Neutrophil (primary cell): ENCODE results near the gene PHB1.

Source experiments
- H3K27ac ChIP-seq: fragments of 200-600 bp; sonication (generic); 2 replicates; pipeline ENCODE4 v1.5.1; 2016; ENCODE audit warnings: mild to moderate bottlenecking, moderate library complexity
- H3K27me3 ChIP-seq: fragments of 200-600 bp; sonication (generic); 2 replicates; pipeline ENCODE4 v1.6.0; 2016; ENCODE audit warnings: mild to moderate bottlenecking
- H3K36me3 ChIP-seq: fragments of 200-600 bp; sonication (generic); 2 replicates; pipeline ENCODE4 v1.5.1; 2017
- H3K4me1 ChIP-seq, 2 experiments: fragments of 200-600 bp in 1 of 2; sonication (generic) in 1 of 2; 1 replicate in 1 of 2; 2 replicates in 1 of 2; pipeline versions ENCODE4 v1.5.1 to v1.6.1; 2013 to 2016; ENCODE audit warnings: low read depth in 1 of 2, low read length in 1 of 2, mild to moderate bottlenecking in 1 of 2, moderate library complexity in 1 of 2; ENCODE audit not compliant: control insufficient read depth in 1 of 2, insufficient read depth in 1 of 2
- H3K4me3 ChIP-seq, 2 experiments: fragments of 200-600 bp in 1 of 2; sonication (generic) in 1 of 2; 1 replicate in 1 of 2; 2 replicates in 1 of 2; pipeline ENCODE4 v1.5.1; 2013 to 2016; ENCODE audit warnings: low read depth in 1 of 2, low read length in 1 of 2, mild to moderate bottlenecking in 1 of 2, moderate library complexity in 1 of 2
- H3K9me3 ChIP-seq: fragments of 200-600 bp; sonication (generic); 2 replicates; pipeline ENCODE4 v1.5.1; 2016
- TF ChIP-seq, protein P1 (sequence below): fragments of 200-600 bp; sonication (generic); IDR thresholded peaks from 2 replicates; pipeline ENCODE4 v1.5.1; 2016; ENCODE audit warnings: antibody characterized with exemption

PHB1 gene

DNA sequence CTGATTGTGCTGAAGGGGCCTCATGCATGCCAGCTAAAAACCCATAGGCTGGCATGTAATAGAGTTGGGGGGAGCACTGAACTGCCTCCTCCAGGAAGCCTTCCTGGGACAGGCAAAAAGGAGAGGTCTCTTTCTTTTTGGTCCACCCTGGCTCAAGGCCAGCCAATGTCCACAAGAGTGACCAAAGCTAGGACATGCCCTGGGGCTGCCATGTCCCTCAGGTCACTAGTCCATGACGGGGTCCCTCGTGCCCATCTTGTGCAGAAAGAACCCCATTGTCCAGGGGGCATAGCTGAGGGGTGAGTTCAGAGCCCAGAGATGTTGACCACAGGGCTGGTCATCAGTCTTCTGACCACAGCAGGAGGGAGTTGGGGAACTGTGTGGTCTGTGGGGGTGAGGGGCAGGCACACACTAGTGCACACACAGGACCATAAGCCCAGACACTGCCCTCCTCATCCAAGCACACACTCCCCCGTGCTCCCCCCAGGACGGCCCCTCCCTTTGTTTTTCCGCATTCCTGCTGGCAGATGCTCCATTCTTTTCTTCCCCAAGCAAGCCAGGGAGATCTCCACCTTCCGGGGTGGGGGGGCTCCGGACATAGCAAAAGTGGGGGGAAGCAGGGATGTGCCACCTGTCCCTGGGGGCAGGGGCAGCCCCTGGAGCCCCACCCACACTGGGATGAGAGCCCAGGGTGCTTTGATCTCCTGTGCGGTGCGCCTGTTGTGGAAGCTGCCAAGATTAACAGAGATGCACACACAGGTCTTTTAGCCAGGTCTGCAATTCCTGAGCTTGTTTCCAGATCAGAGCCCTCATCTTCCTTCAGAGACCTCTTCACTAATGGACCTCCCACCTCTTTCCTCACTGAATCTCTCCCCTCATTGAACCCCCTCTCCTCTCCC is 25.2 kb upstream of the PHB1 start:
- Histone ChIP-seq H3K4me1 (no peaks in the 10 kb centered on the region), H3K27ac (no peak overlapping the region), H3K9me3 (no peaks in the 10 kb centered on the region), H3K36me3 (no peaks in the 10 kb centered on the region), H3K4me3 (no peak overlapping the region), H3K27me3 (peaks cover 75% of the 10 kb centered on the region)
- TF ChIP-seq, protein P1, sequence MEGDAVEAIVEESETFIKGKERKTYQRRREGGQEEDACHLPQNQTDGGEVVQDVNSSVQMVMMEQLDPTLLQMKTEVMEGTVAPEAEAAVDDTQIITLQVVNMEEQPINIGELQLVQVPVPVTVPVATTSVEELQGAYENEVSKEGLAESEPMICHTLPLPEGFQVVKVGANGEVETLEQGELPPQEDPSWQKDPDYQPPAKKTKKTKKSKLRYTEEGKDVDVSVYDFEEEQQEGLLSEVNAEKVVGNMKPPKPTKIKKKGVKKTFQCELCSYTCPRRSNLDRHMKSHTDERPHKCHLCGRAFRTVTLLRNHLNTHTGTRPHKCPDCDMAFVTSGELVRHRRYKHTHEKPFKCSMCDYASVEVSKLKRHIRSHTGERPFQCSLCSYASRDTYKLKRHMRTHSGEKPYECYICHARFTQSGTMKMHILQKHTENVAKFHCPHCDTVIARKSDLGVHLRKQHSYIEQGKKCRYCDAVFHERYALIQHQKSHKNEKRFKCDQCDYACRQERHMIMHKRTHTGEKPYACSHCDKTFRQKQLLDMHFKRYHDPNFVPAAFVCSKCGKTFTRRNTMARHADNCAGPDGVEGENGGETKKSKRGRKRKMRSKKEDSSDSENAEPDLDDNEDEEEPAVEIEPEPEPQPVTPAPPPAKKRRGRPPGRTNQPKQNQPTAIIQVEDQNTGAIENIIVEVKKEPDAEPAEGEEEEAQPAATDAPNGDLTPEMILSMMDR, result no peak

DNA sequence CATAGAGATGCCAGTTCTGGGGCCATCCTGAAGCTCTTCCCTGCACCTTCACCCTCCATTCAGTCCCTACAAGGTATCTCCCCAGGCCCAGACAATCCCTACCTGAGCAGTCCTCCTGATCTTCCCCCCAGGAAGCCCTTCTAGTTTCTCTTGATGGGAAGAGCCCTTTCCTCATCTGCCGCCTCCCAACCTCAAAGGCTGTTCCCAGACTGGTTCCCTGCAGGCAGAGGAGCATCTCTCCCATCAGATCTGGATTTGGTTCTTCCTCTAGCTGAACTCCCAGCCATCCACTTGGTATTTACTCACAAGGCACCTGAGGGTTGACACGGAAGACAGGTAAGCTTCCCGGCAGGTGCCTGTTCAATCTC is 24.6 kb upstream of the PHB1 start:
- peaks cover 75% of the 10 kb centered on the region for H3K27me3 ChIP-seq
- no peaks in the 10 kb centered on the region for H3K9me3 ChIP-seq
- H3K4me1 ChIP-seq, result no peaks in the 10 kb centered on the region
- TF ChIP-seq, protein P1, result no peak
- no peaks in the 10 kb centered on the region for H3K36me3 ChIP-seq
- no peak overlapping the region for H3K4me3 ChIP-seq
- H3K27ac ChIP-seq, result no peak overlapping the region

DNA sequence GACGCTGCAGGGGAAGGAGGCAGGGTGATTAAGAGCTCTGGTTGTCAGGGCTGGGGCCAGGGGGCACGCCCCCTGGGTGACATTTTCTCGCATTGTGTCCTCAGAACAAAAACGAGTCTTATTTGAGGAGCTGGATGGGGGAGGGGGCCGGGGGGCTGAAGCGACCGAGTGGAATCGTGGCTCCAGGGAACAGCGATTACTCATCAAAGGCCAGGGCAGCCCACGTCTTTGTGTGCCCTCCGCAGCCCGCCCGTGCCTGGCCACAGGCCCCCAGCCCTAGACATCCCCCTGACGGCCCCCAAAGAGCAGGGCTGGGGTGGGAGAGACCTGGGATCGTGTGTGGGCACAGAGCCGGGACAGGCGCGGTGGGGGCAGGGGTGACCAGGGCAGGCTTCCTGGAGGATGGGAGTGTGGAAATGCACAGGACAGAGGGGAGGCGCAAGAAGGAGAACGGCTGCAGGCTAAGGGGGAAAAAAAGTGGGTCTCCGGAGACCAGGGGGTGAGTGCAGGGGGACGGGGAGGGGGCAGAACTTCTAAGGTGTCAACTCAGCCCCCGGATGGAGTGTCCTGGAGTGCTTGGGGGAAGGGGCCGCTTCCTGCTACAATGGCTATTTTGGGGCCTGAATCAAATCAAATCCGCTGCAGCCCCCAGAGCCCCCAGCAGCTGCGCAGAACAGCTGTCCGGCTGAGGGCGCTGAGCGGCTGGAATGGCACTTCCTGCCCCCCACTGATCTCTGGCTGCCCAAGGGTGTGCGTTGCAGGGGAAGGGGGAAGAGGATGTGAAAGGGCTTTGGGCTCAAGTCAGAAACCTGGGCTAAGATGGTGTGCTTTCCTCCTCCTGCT is 24.0 kb upstream of the PHB1 start:
- TF ChIP-seq, protein P1, result no peak
- H3K27ac ChIP-seq, result no peak overlapping the region
- H3K27me3 ChIP-seq, result peaks cover 75% of the 10 kb centered on the region
- no peaks in the 10 kb centered on the region for H3K36me3 ChIP-seq
- H3K4me1 ChIP-seq, result no peaks in the 10 kb centered on the region
- H3K9me3 ChIP-seq, result no peaks in the 10 kb centered on the region
- H3K4me3 ChIP-seq, result no peak overlapping the region

DNA sequence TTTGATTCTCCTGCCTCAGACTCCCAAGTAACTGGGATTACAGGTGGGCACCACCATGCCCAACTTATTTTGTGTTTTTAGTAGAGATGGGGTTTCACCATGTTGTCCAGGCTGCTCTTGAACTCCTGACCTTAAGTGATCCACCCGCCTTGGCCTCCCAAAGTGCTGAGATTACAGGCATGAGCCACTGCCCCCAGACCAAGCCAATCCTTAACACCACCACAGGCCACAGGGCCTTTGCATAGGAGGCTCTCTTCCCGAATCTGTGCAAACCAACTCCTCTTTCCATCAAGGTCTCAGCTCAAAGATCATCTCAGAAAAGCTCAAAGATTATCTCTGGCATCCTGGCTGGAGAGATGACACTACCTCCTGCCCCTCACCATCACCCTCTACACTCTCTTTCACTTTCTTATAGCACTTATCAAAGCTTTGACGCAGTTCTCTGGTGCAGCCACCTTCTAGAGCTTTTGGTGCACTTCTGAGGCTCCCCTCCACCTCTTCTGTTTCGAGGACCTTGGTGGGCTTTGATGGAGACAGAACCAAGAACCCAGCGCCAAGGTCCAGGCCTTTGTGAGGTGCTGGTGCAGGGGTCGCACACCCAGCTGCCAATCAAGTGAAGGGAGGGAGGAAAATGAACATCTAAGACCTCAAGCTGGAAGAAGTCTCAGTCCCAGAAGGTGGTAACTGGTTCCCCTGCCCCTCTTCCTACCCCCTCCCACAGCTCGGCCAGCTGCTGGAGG is 23.2 kb upstream of the PHB1 start:
- Histone ChIP-seq H3K36me3 (no peaks in the 10 kb centered on the region), H3K9me3 (no peaks in the 10 kb centered on the region), H3K27ac (no peak overlapping the region), H3K4me1 (no peaks in the 10 kb centered on the region), H3K4me3 (no peak overlapping the region), H3K27me3 (peaks cover 71% of the 10 kb centered on the region)
- TF ChIP-seq, protein P1, result no peak

DNA sequence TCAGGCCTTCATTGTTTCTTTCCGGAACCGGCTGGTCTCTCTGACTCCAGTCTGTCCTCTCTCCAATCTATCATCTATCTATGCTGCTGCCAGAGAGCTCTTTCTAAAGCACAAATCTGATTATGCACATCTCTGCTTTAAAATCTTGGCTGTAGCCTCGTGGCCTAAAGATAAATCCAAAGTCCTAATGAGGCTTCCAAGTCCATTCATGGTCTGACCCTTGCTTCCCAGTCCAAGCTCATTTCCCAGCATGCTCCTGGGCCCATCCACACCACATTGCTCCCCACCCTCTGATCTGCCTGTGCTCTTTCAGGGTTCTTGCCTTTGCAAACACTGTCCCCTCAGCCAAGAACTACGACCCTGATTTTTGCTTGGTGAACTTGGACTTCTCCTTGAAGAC is 21.5 kb upstream of the PHB1 start:
- H3K9me3 ChIP-seq, result no peaks in the 10 kb centered on the region
- H3K36me3 ChIP-seq, result no peaks in the 10 kb centered on the region
- TF ChIP-seq, protein P1, result no peak
- no peaks in the 10 kb centered on the region for H3K4me1 ChIP-seq
- H3K27ac ChIP-seq, result no peak overlapping the region
- H3K27me3 ChIP-seq, result peaks cover 68% of the 10 kb centered on the region
- H3K4me3 ChIP-seq, result no peak overlapping the region
